DND-41 (cell line): ENCODE results near the gene HMCN2.

ENCODE experiments used
- ATAC-seq: fragments of 200-7000 bp; cut with Tn5 transposase; 3 replicates; pipeline ENCODE4 v1.9.1; 2021; ENCODE audit warnings: low read depth; ENCODE audit not compliant: insufficient read depth
- DNase-seq: peaks from one replicate; pipeline ENCODE4 v3.0.0-alpha.2; 2020
- H2AFZ ChIP-seq: 2 replicates; pipeline ENCODE4 v1.6.0; 2012; ENCODE audit warnings: low read depth, low read length
- H3K27ac ChIP-seq: 2 replicates; pipeline ENCODE4 v1.5.1; 2012; ENCODE audit warnings: low read length, inconsistent platforms
- H3K27me3 ChIP-seq: fragments of 200-600 bp; sonication (generic); 2 replicates; pipeline ENCODE4 v1.6.0; 2012; ENCODE audit warnings: low read length, mild to moderate bottlenecking, inconsistent platforms; ENCODE audit not compliant: insufficient read depth, poor library complexity
- H3K36me3 ChIP-seq: 2 replicates; pipeline ENCODE4 v1.5.1; 2012; ENCODE audit warnings: low read length, inconsistent platforms; ENCODE audit not compliant: insufficient read depth
- H3K4me1 ChIP-seq: 2 replicates; pipeline ENCODE4 v1.5.1; 2012; ENCODE audit warnings: mild to moderate bottlenecking, low read length; ENCODE audit not compliant: insufficient read depth
- H3K4me2 ChIP-seq: 2 replicates; pipeline ENCODE4 v1.6.0; 2012; ENCODE audit warnings: mild to moderate bottlenecking, moderate library complexity, low read length, inconsistent platforms; ENCODE audit not compliant: insufficient read depth
- H3K4me3 ChIP-seq, 2 experiments: fragments of 200-600 bp in 1 of 2; shearing (Covaris generic) in 1 of 2; 2 replicates each; pipeline ENCODE4 v1.5.1; 2012 to 2016; ENCODE audit warnings: inconsistent platforms in 2 of 2, low read length in 2 of 2, mild to moderate bottlenecking in 2 of 2, low read depth in 1 of 2, moderate library complexity in 1 of 2
- H3K79me2 ChIP-seq: 2 replicates; pipeline ENCODE4 v1.6.0; 2012; ENCODE audit warnings: low read length, inconsistent platforms; ENCODE audit not compliant: insufficient read depth
- H3K9ac ChIP-seq: 2 replicates; pipeline ENCODE4 v1.6.0; 2012; ENCODE audit warnings: low read depth, mild to moderate bottlenecking, inconsistent platforms, low read length, moderate library complexity
- H3K9me3 ChIP-seq: 2 replicates; pipeline ENCODE4 v1.5.1; 2012; ENCODE audit warnings: low read length, moderate library complexity, mild to moderate bottlenecking, inconsistent platforms; ENCODE audit not compliant: insufficient read depth, severe bottlenecking
- H4K20me1 ChIP-seq: 2 replicates; pipeline ENCODE4 v1.6.0; 2012; ENCODE audit warnings: low read length; ENCODE audit not compliant: insufficient read depth
- CTCF ChIP-seq: IDR thresholded peaks from 2 replicates; pipeline ENCODE4 v1.5.1; 2012; ENCODE audit warnings: borderline replicate concordance, low read length, moderate library complexity, mild to moderate bottlenecking; ENCODE audit not compliant: poor library complexity, severe bottlenecking; ENCODE audit errors: extremely low read depth
- EZH2 ChIP-seq: IDR thresholded peaks from 3 replicates; pipeline ENCODE4 v1.6.1; 2012; ENCODE audit warnings: borderline replicate concordance, low read depth, mild to moderate bottlenecking, moderate library complexity, low read length, inconsistent platforms; ENCODE audit not compliant: severe bottlenecking

HMCN2 gene

GRCh38 chr9:130302785-130303612 is 37.4 kb downstream of the HMCN2 start:
- Histone ChIP-seq H3K36me3 (no peaks in the 10 kb centered on the region), H4K20me1 (no peaks in the 10 kb centered on the region; the same call in 1 of the 2 replicates), H3K27me3 (no peaks in the 10 kb centered on the region), H3K79me2 (no peaks in the 10 kb centered on the region), H3K4me3 (no peak overlapping the region), H3K4me1 (no peaks in the 10 kb centered on the region), H3K4me2 (no peak overlapping the region), H2AFZ (no peak overlapping the region), H3K9me3 (no peaks in the 10 kb centered on the region), H3K9ac (no peak overlapping the region), H3K27ac (no peak overlapping the region)
- no peak for ATAC-seq
- DNase-seq, result no peak
- TF ChIP-seq CTCF (no peak), EZH2 (no peak)

GRCh38 chr9:130303613-130304055 is 38.1 kb downstream of the HMCN2 start:
- Histone ChIP-seq H4K20me1 (no peaks in the 10 kb centered on the region; the same call in 1 of the 2 replicates), H3K79me2 (no peaks in the 10 kb centered on the region), H3K4me2 (no peak overlapping the region), H3K27me3 (no peaks in the 10 kb centered on the region), H3K4me1 (no peaks in the 10 kb centered on the region), H2AFZ (no peak overlapping the region), H3K9me3 (no peaks in the 10 kb centered on the region), H3K27ac (no peak overlapping the region), H3K36me3 (no peaks in the 10 kb centered on the region), H3K9ac (no peak overlapping the region), H3K4me3 (no peak overlapping the region)
- no peak for DNase-seq
- TF ChIP-seq EZH2 (no peak), CTCF (no peak)
- no peak for ATAC-seq

GRCh38 chr9:130304116-130304515 is 38.6 kb downstream of the HMCN2 start:
- Histone ChIP-seq H3K9ac (no peak overlapping the region), H3K36me3 (no peaks in the 10 kb centered on the region), H3K4me1 (no peaks in the 10 kb centered on the region), H3K4me3 (no peak overlapping the region), H2AFZ (no peak overlapping the region), H3K27ac (no peak overlapping the region), H3K4me2 (no peak overlapping the region), H3K9me3 (no peaks in the 10 kb centered on the region), H3K79me2 (no peaks in the 10 kb centered on the region), H4K20me1 (no peaks in the 10 kb centered on the region), H3K27me3 (no peaks in the 10 kb centered on the region)
- ATAC-seq, result no peak
- TF ChIP-seq EZH2 (no peak), CTCF (no peak)
- no peak for DNase-seq
